GM18861 (cell line): ENCODE measurements around the gene IQSEC1.

Experiments used
- ATAC-seq: cut with Tn5 transposase; IDR thresholded peaks from one replicate; pipeline ENCODE4 v1.9.1; 2021; ENCODE audit not compliant: unreplicated experiment

The IQSEC1 gene

DNA sequence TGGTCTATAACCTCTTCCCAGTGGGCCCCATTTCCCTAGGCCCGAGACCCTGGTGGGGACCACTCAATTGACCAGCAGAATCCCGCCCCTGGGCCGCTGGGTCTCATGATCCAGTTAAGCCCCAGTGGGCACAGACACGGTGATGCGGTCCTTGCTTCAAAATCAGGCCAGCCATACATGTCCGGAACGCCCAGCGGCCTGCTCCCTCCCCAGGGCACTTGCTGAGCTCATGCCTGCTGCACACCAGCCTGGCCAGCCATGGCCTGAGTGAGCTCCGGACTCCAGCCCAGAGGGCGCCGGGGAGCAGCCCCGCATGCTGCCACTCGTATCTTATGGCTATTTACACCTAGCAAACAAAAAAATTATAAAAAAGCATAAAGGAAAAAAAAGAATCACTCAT, 34.4 kb upstream of the IQSEC1 start:
- ATAC-seq, result no peak

DNA sequence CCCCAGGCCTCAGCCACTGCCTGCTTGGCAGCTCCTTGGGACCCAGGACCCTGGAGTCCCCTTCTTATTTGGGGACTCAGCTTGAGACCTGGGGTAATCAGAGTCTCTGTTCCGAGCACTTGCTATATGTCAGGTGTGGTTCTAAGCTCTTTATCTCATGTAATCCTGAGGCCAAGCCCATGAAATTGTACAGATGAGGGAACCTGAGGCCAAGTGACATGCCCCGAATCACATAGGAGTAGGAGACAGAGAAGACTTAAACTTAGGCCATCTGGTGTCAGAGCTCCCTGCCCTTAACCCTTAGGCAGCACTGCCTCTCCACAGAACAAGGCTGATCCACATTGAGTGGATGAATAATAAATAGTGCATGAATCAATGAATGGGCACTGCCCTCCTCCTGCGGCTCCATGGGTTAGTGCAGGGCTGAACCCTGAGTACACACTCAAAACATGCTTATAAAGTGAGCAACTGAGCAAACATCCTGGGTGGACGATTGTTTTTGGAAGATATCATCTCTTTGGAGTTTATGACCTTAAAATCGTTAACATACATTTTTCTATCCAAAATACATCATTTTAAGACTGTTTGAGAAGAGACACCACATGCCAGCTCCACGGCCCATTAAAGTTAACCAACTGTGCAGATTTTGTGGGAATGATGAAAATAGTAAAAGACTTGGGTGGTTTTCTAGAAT, 33.2 kb upstream of the IQSEC1 start:
- ATAC-seq, result no peak

DNA sequence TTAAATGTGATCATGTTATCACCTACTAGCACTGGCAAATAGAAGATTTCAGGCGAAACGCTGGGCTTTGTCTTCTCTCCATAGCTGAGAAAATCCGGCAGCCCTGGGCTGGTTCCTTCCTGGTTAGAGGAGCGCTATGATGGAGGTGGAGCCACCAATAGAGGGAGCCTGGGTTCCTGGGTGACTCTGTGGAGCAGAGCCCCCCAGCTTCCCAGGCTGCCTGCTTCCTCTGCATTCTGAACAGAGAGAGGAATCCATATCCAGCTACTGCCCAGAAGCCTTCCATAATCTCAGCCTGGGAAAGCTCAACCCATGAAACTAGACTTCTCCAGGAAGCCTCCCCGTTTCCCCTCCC, 32.6 kb upstream of the IQSEC1 start:
- no peak for ATAC-seq

DNA sequence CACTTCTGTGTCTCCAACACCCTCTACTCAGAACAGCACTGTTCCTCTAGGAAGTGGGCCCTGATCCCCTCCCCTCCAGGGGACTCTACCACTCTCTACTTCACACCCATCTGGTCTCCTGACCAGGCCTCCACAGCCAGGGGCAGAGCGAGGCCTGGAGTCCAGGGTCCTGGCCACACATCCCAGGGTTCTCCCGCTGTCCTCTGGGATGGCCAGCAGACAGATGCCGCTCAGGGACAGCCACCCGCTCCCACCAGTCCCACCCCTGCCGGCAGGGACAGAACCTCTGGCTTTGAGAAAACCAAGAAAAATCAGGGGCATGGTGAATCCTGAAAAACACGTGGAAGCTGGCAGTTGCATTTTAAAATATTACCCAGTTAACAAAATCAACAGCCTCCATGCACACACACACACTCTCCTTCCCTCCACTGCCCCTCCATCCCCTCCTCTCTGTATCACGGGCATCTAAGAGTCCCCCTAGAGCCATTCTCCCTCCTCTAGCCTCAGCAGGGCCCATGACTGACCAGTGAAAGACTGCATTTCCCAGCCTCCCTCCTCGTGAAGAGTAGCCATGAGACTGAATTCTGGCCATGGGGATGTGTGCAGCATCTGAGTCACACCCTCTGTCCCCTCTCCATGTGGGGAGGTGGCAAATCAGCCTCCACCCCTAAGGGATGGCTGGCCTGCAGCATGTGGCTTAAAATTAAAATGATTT, 32.1 kb upstream of the IQSEC1 start:
- ATAC-seq, result no peak

DNA sequence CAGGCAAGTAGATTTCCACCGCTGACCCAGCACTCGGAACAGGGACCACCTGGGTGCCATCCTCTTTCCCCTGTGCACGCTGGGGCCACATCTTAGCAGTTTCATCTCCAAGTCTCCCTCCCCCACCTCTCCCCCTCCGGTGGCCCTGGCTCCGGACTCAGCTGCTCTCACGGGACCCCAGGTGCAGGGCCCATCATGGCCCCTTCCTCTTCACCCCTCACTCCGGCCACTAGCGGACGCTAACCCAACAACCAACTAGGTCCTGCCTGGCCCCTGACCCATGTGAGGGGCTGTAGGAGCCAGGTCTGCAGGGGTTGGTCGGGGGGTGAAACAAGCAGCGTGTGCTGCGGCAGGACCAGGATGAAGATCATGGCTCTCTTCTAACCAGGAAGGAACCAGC, 31.3 kb upstream of the IQSEC1 start:
- no peak for ATAC-seq

DNA sequence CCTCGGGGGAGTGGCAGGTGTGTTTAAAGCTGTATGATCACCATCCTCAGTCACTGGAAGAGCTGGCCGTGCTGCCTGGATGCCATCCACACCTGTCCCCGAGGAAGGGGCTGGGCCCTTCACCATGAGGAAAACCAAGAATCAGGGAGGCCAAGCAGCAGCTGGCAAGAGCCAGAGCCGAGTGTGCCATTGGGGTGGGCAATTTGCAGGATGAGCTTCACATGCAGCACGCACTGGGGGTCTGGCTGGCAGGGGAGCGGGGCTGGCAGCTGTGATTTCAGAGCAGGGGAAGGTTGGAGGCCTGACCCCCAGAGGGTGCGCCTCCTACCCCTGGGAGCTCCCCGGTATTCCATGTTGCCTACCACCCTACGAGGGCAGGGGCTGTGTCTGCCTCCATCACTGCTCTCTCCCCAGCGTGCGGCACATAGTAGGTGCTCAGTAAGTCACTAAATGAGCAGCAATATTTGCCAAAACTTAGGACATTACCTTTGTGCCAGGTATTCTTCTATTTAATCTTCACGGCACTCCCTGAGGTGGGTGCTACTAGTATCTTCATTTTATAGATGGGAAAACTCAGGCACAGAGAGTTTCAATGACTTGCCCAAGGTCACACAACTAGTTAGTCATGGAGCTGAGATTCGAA, 30.3 kb upstream of the IQSEC1 start:
- ATAC-seq, result no peak

DNA sequence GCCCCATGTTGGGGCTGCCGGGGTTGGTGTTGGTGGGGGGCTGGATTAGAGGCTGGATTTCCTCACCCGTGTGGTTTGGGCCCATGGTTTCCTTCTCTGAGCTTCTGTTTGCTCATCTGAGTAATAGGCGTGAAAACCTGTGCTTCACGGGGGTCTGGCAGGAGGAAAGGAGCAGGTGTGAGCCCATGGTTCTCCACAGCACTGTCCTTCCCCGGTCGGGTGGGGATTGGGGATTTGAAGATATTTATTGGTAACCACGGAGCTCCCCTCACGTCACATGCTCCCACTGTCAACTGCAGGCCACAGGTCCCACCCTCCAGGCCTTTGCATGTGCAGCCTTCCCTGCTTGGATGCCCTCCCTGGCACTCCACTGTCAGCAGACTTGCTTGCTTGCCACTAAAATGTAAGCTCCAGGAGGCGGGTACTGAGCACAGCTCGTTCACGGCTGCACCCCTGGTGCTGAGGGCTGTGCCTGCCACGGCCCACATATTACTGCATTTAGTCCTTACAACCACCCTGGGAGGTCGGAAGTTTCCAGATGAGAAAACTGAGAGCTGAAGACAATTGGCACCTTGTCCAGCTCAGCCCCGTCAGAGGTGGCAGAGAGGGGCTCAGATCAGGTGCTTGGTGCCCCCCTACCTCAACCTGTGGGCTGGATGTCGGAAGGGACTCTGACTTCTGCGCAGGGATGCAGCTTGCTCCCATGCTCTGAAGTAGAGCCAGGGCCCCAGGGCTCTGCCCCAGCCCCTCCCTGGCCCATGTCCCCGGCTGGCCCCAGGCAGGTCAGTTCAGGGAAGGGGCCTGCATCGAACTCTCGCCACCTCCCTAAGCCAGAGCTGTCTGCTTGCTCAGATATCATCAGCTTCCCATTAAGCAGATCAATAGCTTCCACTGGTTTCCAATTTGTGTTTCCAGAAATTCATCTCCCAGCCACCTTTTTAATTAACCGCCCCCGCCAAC, 29.4 kb upstream of the IQSEC1 start:
- ATAC-seq, result no peak

DNA sequence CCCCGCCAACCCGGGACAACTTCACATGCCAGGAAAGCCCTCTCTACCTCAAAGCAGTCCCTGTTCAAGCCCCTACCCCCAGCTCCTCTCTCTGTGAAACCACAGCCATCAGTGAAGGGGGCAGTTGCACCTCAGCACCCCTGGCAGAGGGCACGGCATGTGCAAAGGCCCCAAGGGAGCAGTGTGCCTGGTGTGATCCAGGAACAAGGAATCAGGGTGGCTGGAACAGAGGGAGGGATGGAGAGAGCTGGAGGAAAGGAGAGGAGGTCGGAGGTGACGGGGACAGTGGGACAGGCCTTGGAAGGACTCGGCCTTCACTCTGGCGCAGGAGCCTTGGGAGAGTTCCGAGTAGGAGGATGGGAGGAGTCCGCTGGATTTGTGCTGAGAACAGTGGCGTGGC, 26.5 kb upstream of the IQSEC1 start:
- no peak for ATAC-seq

DNA sequence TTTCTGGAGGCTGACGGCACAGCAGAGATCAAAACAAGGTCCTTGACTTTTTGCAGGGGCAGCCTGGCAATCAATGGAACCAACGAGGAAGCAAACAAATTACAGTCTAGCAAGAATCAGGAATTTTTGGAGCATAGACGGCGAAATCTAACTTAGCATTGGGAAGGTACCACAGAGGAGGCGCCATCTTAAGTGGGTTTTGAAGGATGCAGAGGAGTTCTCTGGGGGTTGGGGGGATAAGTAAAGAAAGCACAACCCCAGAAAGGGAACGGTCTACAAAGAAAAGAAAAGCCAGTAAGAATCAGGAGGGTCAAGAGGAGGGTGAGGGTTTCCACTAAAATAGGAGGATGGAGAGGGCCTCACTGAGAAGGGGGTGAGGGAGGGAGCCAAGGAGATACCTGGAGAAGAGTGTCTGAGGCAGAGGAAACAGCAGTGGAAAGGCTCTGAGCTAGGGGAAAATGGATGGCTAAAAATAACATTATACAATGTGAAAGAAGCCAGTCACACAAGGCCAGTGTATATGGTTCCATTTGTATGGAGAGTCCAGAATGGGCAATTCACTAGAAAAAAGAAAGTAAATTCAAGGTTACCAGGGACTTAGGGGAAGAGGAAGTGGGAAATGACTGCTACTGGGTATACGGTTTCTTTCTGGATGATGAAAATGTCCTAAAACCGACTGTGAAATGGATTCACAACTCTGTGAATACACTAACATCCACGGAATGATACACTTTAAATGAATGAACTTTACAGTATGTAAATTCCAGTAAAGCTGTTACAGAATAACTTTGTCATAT, 25.2 kb upstream of the IQSEC1 start:
- ATAC-seq, result no peak

DNA sequence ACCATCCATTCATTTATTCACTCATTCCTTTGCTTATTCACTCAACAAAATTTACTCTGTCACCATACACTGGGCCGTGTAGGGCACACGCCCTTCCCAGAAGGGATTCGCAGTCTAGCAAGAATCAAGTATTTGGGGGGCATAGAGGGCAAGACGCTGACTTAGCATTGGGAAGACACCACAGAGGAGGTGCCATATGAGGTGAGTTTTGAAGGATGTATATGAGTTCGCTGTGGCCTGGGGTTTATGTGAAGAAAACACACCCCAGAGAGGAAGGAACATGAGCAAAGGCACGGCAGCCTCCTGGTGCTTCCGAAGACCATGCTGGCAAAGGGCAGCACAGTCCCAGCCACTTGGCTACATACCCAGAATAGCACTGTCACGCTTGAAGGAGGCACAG, 23.1 kb upstream of the IQSEC1 start:
- no peak for ATAC-seq

DNA sequence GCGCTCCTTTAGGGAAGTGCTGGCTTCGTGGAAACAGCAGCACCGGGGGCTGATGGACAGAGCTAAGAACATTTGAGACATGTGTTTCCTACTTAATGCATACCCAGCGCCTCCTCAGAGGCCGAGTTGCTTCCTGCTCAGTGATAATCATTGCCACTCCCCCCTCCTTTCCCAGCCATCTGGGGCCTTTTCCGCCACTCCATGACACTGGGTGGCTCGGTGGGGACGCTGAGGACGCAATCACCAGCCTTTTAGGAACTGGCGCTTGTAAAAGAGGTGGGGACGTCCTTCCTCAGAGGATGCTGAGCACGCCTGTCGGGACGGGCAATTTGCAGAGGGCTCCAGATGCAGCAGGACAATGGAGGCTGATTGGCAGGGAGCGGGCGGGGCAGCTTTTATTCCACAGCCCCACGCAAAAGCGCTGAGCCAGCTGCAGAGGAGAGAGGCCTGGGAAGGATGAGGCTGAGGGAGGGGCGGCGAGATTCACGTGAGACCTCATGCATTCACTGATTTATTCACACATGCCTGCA, 22.2 kb upstream of the IQSEC1 start:
- no peak for ATAC-seq

DNA sequence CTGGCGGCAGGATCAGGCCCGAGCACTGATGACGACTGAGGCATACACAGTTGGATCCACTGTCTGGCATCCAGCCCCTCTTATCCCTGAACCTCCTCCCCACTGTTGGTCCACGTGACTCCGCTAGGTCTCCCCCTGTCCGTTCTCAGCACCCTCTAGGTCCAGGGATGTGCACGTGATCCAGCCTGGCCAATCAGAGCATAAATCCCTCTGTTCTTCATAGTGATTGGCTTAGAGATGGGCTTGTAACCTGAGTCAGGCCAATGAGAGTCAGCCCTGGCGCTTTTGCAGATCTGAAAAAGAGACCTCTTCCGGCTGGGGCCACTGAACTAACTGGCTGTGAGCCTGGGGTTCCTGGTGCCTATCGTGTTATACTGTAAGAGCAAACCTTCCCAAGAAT, 20.5 kb upstream of the IQSEC1 start:
- ATAC-seq, result no peak

DNA sequence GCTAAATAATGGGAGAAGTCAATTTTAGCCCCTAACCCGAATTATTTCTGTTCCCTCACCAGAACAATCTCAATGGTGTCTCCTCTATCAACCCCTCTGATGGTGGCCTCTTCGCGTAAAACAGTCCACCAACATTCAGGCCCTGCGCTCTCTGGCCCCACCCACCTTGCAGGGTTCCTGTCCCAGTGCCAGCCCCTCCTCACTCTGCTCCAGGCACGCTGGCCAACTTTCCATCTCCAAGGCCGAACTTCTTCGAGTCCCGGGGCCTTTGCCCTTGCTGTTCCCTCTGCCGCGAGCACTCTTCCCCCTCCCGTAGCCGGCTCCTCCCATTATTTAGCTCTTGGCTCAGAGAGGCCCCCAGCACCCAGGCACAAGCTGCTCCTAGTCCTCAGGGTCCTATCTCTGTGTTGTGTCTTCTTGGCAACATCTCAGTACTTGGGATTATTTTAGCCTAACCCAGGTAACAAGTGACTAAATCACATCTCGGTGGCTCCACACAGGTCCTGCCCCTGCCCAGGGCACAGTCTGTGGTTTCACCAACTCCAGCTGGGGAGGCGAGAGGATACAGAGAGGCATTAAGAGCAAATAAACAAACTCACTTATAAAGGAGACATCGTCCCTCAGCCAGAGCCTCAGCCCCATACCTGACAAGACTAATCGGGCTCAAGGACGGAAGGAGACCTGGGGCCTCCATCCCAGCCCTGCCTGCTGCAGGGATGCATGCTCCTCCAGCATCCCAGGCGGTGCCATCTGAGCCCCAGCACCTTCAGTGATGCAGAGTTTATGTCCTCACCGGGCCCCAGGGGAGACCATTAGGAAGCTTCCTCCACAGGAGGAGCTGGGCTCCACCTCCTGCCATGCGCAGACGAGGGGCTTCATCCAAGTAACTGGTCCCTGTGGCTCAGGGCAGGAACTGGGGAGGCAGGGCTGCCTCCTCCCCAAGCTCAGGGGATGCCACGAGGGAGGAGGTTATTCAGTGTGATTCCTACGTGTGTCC, 19.7 kb upstream of the IQSEC1 start:
- ATAC-seq, result no peak

DNA sequence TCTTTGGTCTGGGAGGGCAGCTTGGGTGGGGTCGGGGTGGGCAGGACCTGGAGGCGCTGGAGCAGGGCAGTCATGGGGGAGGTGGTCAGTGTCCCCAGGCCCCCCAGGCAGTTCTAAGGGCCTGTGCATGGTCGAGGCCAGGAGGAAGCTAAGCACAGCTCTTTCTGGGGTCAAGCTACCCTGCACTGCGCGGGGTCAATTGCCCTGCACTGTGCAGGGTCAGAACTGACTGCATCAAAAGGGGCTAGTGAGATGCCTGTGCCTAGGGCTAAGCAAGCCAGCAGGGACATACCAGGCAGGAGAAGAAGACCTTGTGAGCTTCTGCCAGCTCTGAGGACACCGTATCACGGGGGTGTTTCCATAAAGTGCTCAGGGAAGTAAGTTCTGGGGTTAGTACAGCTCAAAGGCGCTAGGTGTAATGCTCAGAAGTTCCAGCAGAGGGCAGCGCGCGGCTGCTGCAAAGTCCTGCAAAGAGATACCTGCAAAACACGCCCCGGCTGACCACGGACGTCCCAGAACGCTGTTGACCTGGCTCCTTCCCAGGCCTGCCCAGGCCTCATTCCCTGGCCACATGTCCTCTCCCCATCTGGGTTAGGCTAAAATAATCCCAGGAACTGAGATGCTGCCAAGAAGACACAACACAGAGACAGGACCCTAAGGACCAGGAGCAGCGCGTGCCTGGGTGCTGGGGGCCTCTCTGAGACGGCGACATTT, 18.8 kb upstream of the IQSEC1 start:
- no peak for ATAC-seq

DNA sequence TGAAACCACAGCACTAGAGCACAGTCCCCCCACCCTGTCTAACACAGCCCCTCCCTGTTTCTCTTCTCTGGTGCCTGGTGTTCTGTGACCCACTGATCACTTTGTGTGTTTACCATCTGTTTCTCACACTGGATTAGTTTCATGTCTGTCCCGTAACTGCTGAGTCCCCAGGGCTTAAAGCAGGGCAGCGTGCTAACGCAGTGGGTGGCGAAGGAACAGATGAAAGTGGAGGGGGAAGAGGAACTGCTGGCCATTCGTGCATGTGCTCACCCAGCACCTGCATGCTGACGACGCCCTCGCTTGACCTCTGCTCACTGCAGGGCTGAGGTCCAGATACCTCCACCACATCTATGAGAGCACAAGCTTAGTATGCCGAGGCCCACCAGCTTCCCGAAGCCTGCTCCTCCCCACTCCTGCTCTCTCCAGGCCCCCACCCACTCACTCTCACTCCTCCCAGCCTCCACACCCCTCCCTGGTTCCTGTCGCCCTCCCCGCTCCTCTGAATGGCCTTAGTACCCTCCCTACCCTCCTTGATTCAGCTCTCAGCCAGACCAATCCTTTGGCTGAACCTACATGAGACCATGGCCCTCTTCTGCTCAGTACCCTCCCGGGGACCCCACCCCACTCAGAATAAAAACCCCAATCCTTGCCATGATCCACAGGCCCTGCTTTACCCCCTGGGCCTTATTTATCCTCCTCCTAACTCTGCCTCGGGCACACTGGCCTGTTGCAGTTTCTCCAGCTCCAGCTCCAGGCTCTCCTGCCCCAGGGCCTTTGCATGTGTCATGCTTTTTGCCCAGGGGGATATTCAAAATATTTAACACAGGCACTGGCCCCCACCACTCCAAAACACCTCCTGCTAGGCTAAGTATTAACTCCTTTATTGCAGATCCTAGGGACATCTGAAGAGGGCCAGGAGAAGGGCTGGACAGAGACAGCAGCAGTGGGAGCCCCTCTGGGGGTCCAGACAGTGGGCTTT, 15.1 kb upstream of the IQSEC1 start:
- peak; percentile 42 for ATAC-seq

DNA sequence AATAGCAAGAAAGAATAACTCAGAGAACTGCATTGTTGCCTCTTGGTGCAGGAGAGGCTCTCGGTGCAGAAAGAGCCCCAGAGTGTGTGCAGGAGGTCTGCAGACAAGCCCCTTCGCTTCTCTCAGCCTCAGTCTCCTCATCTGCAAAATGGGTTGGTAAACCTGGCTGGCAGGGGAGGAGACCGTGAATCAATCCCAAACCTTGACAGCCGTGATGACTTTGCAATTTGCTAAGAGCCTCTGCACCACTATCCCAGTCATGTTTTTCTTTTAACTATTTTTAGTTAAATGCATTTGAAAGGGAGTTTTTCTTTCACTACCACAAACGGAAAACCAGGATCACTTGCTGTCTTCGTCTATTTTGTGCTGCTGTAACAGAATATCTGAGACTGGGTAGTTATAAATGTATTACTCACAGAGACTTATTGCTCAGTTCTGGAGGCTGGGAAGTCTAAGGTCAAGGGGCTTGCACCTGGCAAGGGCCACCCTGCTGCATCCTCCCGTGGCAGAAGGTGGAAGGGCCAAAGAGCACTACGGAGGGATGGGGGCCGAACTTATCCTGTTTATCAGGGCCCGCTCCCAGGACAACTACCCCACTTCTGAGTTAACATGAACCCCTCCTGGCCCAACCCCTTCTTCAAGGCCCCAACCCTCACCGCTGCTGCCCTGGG, 14.2 kb upstream of the IQSEC1 start:
- no peak for ATAC-seq

DNA sequence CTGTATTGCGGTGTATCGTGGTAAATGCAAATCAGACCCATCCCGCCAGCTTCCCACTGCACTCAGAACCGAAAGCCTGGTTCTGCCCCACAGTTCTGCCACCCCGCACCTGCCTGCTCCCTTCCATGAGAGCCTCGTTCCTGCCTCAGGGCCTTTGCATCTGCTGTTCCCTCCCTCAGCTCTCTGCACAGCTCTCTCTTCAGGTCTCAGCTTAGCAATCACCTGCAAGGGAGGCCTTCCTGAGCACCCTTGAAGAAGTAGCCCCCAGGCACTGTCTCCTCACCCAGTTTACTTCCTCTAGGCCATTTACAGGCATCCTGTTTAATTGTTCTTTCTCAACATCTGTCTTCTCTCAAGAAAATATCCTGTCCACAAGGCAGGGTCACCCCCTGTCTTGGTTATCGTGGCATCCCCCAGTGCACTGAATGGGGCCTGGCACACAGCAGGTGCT, 13.3 kb upstream of the IQSEC1 start:
- ATAC-seq, result no peak
